Right lobe of liver (tissue), 4 donors: Measurements from ENCODE around the gene LIN9.

Source experiments
- POLR2A ChIP-seq: fragments of 450-650 bp; IDR thresholded peaks from one replicate; pipeline ENCODE4 v1.6.1; 2017; ENCODE audit warnings: antibody characterized with exemption, mild to moderate bottlenecking
- TF ChIP-seq, protein P1 (sequence below), 4 donors: fragments of 200-600 bp in 3 of 4; fragments of 450-650 bp in 1 of 4; IDR thresholded peaks; one replicate each; pipeline versions ENCODE4 v1.5.1 to v1.8.0; 2016 to 2022; ENCODE audit warnings: antibody characterized with exemption in 4 of 4, mild to moderate bottlenecking in 2 of 4
- donor health status: DM: no; HTN: no; CAD: no.
- donor health status: DM: no; HTN: no; CAD: no.
- donor health status: DM: no; HTN: yes; CAD: no.

DNA sequence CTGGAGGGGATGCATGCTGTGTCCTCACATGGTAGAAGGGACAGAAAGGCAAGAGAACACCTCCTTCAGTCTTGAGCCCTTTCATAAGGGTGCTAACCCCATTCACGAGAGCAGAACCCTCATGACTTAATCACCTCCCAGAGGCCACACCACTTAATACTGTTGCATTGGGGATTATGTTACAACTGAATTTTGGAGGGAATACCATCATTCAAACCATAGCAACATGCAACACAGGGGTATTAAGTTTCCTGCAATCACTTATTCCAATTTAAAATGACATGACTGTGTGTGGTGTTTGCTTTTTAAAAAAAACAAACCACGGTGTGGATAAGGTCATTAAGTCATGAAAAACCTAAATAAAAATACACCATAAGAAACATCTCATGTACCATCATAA, 3.1 kb upstream of the LIN9 start:
- TF ChIP-seq, protein P1, sequence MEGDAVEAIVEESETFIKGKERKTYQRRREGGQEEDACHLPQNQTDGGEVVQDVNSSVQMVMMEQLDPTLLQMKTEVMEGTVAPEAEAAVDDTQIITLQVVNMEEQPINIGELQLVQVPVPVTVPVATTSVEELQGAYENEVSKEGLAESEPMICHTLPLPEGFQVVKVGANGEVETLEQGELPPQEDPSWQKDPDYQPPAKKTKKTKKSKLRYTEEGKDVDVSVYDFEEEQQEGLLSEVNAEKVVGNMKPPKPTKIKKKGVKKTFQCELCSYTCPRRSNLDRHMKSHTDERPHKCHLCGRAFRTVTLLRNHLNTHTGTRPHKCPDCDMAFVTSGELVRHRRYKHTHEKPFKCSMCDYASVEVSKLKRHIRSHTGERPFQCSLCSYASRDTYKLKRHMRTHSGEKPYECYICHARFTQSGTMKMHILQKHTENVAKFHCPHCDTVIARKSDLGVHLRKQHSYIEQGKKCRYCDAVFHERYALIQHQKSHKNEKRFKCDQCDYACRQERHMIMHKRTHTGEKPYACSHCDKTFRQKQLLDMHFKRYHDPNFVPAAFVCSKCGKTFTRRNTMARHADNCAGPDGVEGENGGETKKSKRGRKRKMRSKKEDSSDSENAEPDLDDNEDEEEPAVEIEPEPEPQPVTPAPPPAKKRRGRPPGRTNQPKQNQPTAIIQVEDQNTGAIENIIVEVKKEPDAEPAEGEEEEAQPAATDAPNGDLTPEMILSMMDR (IDR thresholded peaks at IDR 0.05), result no peak
- TF ChIP-seq POLR2A, result no peak
